Stimulated activated CD8-positive, alpha-beta memory T cell treated with anti-CD3 and anti-CD28 coated beads, Interleukin-7, amount 100 ng/mL, for 4 hours (primary cell): Measurements from ENCODE around the gene ZFC3H1.
A peak's percentile ranks its signal among the peaks of the same experiment; 100 is the strongest.

Source experiments
- DNase-seq, 2 donors: peaks; one replicate each; pipeline ENCODE4 v3.0.0-alpha.2; 2020; ENCODE audit warnings: low read depth in 2 of 2

Gene ZFC3H1

GRCh38 chr12:71671816-71672215, 8.2 kb upstream of the ZFC3H1 start:
- DNase-seq: no peak

- no peak for DNase-seq
These were observed 7.7 kb upstream of the ZFC3H1 start for GRCh38 chr12:71671311-71671710.

GRCh38 chr12:71666259-71666658, 2.6 kb upstream of the ZFC3H1 start:
- no peak for DNase-seq

DNA sequence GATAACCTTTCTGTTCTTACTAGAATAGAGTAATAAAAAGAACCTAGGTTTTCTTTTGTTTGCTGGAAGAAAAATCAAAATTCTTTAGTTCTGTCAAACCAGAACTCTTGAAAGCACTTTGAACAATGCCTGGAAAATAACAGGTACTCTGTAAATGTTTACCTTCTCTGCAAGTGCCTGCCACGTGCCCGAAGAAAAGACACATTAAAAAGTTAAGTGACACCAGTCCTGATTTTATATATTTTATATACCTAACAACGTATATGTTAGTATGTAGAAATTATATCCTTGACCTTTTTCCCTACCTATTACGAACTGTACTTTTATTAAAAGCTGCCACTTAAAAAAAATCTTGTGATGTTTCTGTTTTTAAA, 1.4 kb upstream of the ZFC3H1 start:
- no peak for DNase-seq

DNA sequence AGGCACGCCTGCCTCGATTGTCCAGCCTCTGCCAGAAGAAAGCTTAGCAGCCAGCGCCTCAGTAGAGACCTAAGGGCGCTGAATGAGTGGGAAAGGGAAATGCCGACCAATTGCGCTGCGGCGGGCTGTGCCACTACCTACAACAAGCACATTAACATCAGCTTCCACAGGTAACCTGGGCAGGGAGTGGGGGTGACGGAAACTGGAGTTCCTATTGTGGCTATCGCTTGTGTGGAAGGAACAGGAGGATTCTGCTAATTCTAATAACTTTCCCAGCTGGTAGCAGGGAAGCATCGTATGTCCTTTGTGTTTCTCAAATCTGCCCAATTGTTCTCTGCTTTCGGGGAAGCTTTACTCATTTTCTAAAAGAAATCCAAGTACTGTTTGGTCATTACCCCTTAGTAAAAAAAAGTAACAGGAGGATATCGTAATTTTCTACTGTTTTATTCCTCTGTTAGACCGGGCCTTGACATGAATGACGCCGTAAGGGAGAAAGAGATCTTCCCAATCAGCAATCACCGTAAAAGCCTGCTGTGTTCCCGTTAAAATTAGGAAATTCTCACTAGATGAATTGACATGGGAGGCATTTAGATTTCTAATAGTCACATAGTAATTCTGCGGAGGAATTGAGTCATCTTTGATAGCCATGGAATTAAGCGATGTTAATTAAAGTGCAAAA, 902 bp upstream of the ZFC3H1 start:
- no peak for DNase-seq

GRCh38 chr12:71662849-71663560, 643 bp downstream of the ZFC3H1 start:
- DNase-seq: peak; percentile 65 to 68

GRCh38 chr12:71661977-71662530, 1.6 kb downstream of the ZFC3H1 start:
- DNase-seq: no peak

GRCh38 chr12:71656740-71657139, 6.9 kb downstream of the ZFC3H1 start:
- DNase-seq: no peak

GRCh38 chr12:71655907-71656306, 7.7 kb downstream of the ZFC3H1 start:
- no peak for DNase-seq

- DNase-seq: no peak
These were observed 8.2 kb downstream of the ZFC3H1 start for GRCh38 chr12:71655495-71655894.

GRCh38 chr12:71654200-71654599, 9.4 kb downstream of the ZFC3H1 start:
- no peak for DNase-seq

DNA sequence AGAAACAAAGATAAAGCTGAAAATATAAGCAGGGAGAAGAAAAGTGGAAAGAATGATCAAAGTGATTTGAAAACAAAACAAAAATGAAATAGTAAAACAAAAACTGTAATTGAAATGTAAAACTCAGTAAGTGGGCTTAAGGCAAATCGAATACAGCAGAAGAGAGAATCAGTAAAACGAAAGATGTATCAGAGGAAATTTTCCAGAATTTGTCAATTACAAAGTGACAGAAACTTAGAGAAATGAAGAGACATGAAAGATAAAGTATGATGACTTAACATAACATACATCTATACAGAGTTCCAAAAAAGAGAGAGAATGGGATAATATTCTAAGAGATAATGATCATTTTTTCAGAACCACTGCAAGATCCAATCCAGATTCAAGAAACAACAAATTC, 10.5 kb downstream of the ZFC3H1 start:
- no peak for DNase-seq

GRCh38 chr12:71652656-71653055, 11.0 kb downstream of the ZFC3H1 start:
- DNase-seq: no peak

GRCh38 chr12:71649401-71649800, 14.2 kb downstream of the ZFC3H1 start:
- no peak for DNase-seq

GRCh38 chr12:71648537-71648936, 15.1 kb downstream of the ZFC3H1 start:
- no peak for DNase-seq

- DNase-seq: no peak
These were observed 17.1 kb downstream of the ZFC3H1 start for GRCh38 chr12:71646512-71646911.

DNA sequence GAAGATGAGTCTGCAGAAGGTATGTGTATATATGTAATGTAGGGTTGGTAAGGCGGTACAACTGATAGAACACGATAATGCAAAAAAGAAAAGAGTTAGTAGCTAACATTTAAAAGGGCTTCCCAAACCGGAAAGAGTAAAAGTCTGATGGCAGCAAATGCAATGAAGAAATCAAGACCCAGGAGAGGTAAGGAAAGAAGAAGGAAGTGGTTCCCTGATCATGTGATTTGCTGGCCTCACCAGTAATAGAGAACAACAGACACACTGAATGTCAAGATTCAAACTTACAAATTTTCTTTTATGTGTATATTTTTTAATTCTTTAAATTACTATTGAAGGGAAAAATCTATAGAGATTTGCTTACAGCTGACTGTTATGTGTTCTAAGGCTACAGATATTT, 18.4 kb downstream of the ZFC3H1 start:
- DNase-seq: no peak

- no peak for DNase-seq
These were observed 21.4 kb downstream of the ZFC3H1 start for GRCh38 chr12:71642264-71642663.

GRCh38 chr12:71641390-71641789, 22.3 kb downstream of the ZFC3H1 start:
- DNase-seq: no peak

DNA sequence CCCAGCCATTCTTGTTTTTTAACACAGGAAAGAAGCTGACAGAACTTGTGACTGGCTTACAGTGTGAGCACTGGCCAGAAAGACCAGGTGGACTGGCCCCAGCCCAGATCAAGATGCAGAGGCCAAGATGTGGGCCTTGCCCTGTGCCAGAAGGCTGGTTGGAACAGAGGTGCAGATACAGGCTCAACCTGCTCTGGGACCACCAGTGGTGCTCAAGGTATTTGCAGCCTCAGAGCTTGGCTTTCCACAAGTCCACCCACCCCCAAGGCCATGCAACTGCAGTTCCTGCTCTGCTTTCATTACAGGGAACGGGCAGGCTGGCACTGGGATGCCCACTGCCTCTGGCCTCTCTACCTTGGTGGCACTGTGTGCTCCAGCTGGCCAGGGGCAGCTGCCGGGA, 23.3 kb downstream of the ZFC3H1 start:
- no peak for DNase-seq

DNA sequence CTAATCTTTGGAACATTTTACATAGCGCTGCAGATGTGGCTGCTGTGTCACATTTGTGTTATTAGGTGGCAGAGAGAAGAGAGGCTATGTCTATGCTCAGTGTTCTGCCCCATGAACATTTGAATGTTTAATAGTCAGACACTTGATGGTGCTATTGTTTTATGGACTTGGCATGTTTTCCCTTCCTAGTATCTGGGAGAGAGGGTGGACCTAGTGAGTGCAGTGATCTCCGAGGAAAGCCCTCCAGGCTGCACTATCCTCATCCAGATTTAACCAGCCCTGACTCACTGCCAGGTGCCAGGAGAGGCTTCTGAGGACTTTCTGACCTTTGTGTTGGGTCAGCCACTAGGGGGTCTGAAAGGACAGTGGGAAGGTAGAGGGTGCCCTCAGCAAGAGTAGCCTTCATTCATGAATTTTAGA, 24.3 kb downstream of the ZFC3H1 start:
- DNase-seq: no peak

- no peak for DNase-seq
These were observed 25.1 kb downstream of the ZFC3H1 start for GRCh38 chr12:71638499-71638898.

- no peak for DNase-seq
These were observed 26.9 kb downstream of the ZFC3H1 start for GRCh38 chr12:71636704-71637115.
